Muscle layer of duodenum (tissue), 2 donors: ENCODE data around the gene NDUFC1.

Experiments used
- H3K27ac ChIP-seq: one replicate; pipeline ENCODE4 v1.7.0; 2013; ENCODE audit warnings: mild to moderate bottlenecking, low read length
- H3K27me3 ChIP-seq: one replicate; pipeline ENCODE4 v1.7.0; 2013; ENCODE audit warnings: low read depth, mild to moderate bottlenecking, control low read depth, low read length
- H3K36me3 ChIP-seq, 2 donors: one replicate each; pipeline ENCODE4 v1.7.0; 2013; ENCODE audit warnings: low read length in 2 of 2, control low read depth in 1 of 2, mild to moderate bottlenecking in 1 of 2; ENCODE audit not compliant: insufficient read depth in 2 of 2, control insufficient read depth in 1 of 2
- H3K4me1 ChIP-seq, 2 donors: one replicate each; pipeline ENCODE4 v1.7.0; 2013; ENCODE audit warnings: low read length in 2 of 2, mild to moderate bottlenecking in 2 of 2, control low read depth in 1 of 2, moderate library complexity in 1 of 2; ENCODE audit not compliant: insufficient read depth in 2 of 2, control insufficient read depth in 1 of 2
- H3K4me3 ChIP-seq, 2 donors: one replicate each; pipeline ENCODE4 v1.7.0; 2013; ENCODE audit warnings: low read length in 2 of 2, low read depth in 1 of 2, mild to moderate bottlenecking in 1 of 2
- H3K9me3 ChIP-seq, 2 donors: one replicate each; pipeline ENCODE4 v1.7.0; 2013; ENCODE audit warnings: low read length in 2 of 2, control low read depth in 1 of 2, mild to moderate bottlenecking in 1 of 2; ENCODE audit not compliant: control insufficient read depth in 1 of 2
- donor health status: healthy.

The NDUFC1 gene

DNA sequence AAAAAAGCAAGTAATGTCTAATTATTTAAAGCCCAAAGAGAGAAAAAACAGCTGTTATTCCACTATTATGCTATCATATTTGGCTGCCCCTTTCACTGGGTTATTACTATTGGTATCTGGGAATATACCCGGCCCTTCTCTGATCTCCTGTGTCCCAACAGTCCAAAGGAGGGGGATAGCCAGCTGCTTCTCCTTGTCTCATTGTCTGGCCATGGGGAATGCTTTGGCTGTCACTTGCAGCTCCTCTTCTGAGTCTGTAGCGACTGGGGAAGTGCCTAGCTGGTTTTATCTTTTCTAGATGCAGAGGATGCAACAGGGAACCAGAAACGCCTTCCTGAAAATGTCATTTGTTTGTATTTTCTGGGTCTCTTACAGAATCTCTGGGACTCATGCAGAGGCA, 56.1 kb downstream of the NDUFC1 start:
- no peaks in the 10 kb centered on the region for H3K27me3 ChIP-seq
- no peaks in the 10 kb centered on the region for H3K36me3 ChIP-seq
- H3K4me3 ChIP-seq, result no peak overlapping the region
- no peaks in the 10 kb centered on the region for H3K9me3 ChIP-seq
- peaks cover 0 to 4% of the 10 kb centered on the region in 2 donors for H3K4me1 ChIP-seq
- H3K27ac ChIP-seq, result no peak overlapping the region

DNA sequence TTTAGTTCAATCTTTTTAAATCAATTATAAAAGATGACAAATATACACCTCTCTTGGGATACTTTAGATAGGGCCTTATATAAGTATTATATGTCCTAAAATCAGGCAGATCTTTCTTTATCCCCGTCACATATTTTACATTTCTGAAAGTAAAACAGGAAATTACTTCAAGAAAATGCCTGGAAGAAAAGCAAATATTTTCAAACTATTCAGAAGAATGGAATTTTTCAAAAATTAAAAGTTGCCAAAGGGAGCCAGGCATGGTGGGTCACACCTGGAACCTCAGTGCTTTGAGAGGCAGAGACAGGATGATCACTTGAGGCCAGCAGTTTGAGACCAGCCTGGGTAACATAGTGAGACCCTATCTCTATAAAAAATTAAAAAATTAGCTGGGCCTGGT, 56.7 kb downstream of the NDUFC1 start:
- H3K4me1 ChIP-seq, result peaks cover 0 to 4% of the 10 kb centered on the region in 2 donors
- no peaks in the 10 kb centered on the region for H3K36me3 ChIP-seq

GRCh38 chr4:139243448-139244365, 58.6 kb downstream of the NDUFC1 start:
- Histone ChIP-seq H3K27me3 (no peaks in the 10 kb centered on the region), H3K4me3 (no peak overlapping the region), H3K9me3 (peaks cover 0 to 3% of the 10 kb centered on the region in 2 donors), H3K4me1 (peaks cover 0 to 4% of the 10 kb centered on the region in 2 donors), H3K27ac (no peak overlapping the region), H3K36me3 (no peaks in the 10 kb centered on the region)

More for the DNA sequence above, 56.7 kb downstream of the NDUFC1 start:
- Histone ChIP-seq H3K4me3 (no peak overlapping the region), H3K27ac (no peak overlapping the region), H3K9me3 (no peaks in the 10 kb centered on the region), H3K27me3 (no peaks in the 10 kb centered on the region)

DNA sequence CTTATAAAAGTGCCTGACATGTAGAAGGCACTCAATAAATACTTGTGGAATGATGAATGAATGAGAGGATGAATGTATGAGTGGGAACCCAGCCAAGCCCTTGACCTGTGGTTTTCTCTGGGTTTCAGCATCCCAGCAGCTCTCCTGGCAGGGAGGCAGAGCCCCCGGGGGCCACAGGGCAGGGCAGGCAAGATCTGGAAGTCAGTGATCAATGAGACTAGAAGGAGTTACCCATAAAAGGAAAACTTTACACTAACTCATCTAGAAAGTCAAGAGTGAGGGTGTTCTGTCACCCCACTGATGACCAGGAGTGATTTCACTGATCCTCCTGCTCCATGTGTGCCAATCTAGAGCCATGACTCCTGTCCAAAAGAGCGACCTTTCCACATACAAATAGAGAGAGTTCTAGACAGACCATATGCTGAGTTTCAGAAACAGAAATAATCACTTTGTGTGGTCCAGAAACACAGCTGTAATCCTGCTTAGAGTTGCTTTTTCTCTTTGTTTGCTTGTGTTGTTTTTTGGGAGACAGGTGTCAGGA, 59.7 kb downstream of the NDUFC1 start:
- Histone ChIP-seq H3K9me3 (peaks cover 0 to 3% of the 10 kb centered on the region in 2 donors), H3K27ac (no peak overlapping the region), H3K4me3 (no peak overlapping the region), H3K27me3 (no peaks in the 10 kb centered on the region), H3K36me3 (no peaks in the 10 kb centered on the region), H3K4me1 (peaks cover 0 to 4% of the 10 kb centered on the region in 2 donors)

- Histone ChIP-seq H3K36me3 (no peaks in the 10 kb centered on the region), H3K4me3 (no peak overlapping the region), H3K27me3 (no peaks in the 10 kb centered on the region), H3K9me3 (peaks cover 0 to 3% of the 10 kb centered on the region in 2 donors), H3K27ac (no peak overlapping the region), H3K4me1 (peaks cover 0 to 4% of the 10 kb centered on the region in 2 donors)
Observed at GRCh38 chr4:139241784-139242151, 60.5 kb downstream of the NDUFC1 start.

GRCh38 chr4:139241086-139241783, 61.0 kb downstream of the NDUFC1 start:
- H3K4me3 ChIP-seq, result no peak overlapping the region
- H3K9me3 ChIP-seq, result peaks cover 0 to 3% of the 10 kb centered on the region in 2 donors
- H3K27ac ChIP-seq, result no peak overlapping the region
- no peaks in the 10 kb centered on the region for H3K36me3 ChIP-seq
- no peaks in the 10 kb centered on the region for H3K27me3 ChIP-seq
- H3K4me1 ChIP-seq, result peaks cover 0 to 4% of the 10 kb centered on the region in 2 donors
